ENCODE results near the gene COP1. TPM values are rescaled to one million over a fixed set of nuclear protein-coding genes. Genes with fewer than 3 reads are reported as not detected.

Gene COP1
- total RNA-seq, 1 donor from 2014 or later: 66.2 TPM

DNA sequence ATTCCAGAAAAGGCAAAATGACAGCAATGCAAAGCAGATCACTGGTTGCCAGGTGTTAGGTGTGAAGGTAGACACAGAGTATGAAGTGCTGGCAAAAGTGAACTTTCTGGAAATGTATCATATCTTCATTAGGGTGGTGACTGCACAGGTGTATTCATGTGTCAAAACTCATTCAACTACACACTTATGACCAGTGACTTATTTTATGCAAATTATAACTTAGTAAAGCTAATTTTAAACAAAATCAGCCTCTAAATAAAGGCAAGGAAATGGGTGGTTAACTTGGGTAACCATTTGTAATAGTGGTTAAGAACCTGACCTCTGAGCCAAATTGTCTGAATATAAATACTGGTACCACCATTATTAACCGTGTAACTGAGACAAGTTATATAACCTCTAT, 7.4 kb downstream of the COP1 start:
- no peak for DNase-seq (ENCODE audit: low read depth)

DNA sequence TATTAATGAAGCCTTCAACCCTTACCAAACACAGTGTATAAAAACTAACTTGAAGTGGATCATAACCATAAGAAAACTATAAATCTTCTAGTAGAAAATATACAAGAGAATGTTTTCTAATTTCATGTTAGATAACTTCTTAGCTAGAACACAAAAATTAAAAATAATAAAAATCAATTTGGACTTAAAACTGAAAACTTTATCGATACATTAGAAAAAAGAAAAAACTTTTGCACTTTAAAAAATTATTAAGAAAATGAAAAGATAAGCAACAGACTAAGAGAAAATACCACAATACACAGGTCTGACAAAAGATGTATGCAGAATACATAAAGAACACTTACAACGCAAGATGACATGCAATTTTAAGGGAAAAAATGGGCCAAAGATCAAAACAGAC, 8.7 kb downstream of the COP1 start:
- no peak for DNase-seq (ENCODE audit: low read depth)

- no peak for DNase-seq (ENCODE audit: low read depth)
Measured at GRCh38 chr1:176196728-176197127, 10.4 kb downstream of the COP1 start.

DNA sequence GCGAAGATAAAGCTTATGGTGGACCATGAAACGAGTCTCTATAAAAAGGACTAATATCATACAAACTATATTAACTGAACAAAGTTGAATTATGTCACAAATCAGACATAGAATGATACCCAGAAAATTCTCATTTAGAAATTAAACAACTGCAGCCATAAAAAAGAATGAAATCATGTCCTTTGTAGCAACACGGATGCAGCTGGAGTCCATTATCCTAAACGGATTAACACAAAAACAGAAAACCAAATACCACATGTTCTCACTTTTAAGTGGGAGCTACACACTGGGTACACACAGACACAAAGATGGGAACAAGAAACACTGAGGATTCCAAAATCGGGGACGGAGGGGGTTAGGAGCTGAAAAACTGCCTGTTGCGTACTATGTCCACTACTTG, 11.5 kb downstream of the COP1 start:
- DNase-seq (ENCODE audit: low read depth): no peak

- DNase-seq (ENCODE audit: low read depth): no peak
Measured at GRCh38 chr1:176193663-176194062, 13.4 kb downstream of the COP1 start.

DNA sequence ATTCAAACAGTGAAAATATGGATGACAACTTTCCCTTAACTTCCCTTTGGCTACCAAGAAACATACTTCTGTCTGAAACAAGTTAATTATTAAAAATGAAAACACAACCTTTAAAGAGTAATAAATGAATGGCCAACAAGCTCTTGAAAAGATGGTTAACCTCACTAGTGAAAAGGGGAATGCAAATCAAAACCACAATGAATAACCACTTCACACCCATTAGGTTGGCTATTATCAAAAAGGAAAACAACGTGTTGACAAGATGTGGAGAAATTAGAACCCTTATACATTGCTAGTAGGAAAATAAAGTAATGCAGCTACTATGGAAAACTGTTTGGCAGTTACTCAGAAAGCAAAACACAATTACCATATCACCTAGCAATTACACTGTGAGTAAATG, 14.1 kb downstream of the COP1 start:
- peak; percentile 98 for DNase-seq (ENCODE audit: low read depth)

GRCh38 chr1:176188604-176189003, 18.5 kb downstream of the COP1 start:
- no peak for DNase-seq (ENCODE audit: low read depth)

GRCh38 chr1:176187001-176187400, 20.1 kb downstream of the COP1 start:
- no peak for DNase-seq (ENCODE audit: low read depth)

GRCh38 chr1:176183618-176184017, 23.5 kb downstream of the COP1 start:
- no peak for DNase-seq (ENCODE audit: low read depth)

- peak; percentile 16 for DNase-seq (ENCODE audit: low read depth)
Measured at GRCh38 chr1:176178316-176178715, 28.8 kb downstream of the COP1 start.

DNA sequence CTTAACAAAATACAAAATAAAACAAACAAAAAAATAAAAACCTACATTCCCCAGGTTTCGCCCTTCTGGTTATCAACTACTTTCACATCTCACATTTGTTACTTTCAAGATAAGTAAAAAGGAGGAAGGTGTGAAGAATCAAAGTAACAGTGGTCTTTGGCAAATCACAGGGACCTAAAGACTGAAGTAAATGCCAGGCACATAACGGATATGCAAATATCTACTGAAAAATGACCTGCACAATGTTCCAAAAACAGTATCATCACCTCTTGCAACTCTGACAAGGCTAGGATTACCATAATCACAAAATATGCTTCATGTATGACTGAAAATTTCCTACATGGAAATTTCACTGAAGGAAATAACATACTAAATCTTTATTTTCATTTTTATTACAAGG, 29.3 kb downstream of the COP1 start:
- no peak for DNase-seq (ENCODE audit: low read depth)

- DNase-seq (ENCODE audit: low read depth): no peak
Measured at GRCh38 chr1:176174108-176174507, 33.0 kb downstream of the COP1 start.

DNA sequence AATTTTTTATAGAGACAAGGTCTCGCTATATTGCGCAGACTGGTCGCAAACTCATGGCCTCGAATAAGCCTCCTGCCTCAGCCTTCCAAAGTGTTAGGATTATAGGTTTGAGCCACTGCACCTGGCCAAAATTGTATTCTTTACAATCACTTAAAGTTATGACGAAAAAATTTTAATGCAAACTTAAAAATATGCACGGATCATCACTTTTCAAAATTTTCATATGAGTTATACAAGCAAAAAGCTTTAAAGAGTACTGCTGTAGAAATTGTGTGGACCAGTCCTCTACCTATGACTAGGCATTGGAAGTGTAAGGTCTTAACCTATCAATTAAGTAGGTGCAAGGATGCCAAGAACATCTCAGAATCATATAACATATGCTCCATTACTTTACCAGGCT, 34.9 kb downstream of the COP1 start:
- no peak for DNase-seq (ENCODE audit: low read depth)

- DNase-seq (ENCODE audit: low read depth): no peak
Measured at GRCh38 chr1:176167210-176167609, 39.9 kb downstream of the COP1 start.

DNA sequence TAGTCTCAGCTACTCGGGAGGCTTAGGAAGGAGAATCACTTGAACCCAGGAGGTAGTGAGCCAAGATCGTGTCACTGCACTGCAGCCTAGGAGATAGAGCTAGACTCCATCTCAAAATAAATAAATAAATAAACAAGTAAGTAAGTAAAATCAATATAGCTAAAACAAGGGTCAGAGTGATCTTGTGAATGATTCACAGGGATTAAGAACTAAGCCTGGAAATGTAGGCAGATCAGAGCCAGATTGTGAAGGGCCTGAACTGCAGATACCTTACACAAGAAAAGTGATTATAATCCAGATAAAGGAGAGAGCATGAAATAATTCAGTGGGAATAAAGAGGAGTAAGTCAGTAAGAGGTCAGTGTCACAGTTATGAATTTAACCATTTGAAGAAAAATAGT, 41.5 kb downstream of the COP1 start:
- no peak for DNase-seq (ENCODE audit: low read depth)

DNA sequence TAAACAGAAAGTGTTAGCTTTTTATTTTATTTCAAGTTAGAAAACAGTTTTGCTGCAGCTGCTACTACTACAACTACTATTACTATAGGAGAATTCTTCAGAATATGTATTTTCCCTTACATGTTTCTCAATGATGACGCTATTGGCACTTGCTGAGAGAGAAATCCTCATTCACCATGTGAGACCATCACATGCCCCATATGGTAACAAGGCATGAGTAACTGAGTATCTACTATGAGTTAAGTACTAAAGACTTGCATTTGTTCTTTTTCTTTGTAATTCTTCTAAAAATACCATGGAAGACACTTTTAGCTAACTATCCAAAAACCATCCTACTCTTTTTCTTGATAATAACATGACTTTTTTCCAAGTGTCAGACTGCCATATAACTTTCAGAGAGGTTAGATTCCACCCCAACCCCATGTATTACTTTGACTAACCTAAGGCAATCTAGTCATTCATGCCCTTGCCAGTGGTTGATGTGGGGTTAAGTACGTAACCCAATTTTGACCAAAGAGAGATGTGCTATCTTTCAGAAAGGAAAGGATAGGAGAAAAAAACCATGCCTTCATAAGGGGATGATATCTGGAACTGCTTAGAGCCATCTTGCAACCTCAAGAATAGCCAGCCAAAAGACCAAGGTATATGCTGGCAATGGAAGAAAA, 42.9 kb downstream of the COP1 start:
- DNase-seq (ENCODE audit: low read depth): no peak

- DNase-seq (ENCODE audit: low read depth): no peak
Measured at GRCh38 chr1:176159993-176160392, 47.1 kb downstream of the COP1 start.

DNA sequence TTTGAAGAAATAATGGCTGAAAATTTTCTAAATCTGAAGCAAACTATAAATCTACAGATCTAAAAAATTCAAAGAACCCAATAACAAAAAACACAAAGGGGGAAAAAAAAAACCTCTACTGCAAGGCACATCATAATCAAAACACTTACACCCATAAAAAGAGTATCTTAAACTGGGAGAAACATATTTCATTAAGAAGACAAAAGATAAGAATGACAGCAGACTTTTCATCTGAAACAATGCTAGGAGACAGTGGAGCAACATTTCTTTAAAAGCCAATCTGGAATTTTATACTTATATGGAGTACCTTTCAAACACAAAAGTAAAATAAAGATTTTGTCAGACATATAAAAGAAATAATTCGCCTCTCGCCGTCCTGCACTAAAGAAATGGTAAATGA, 49.1 kb downstream of the COP1 start:
- DNase-seq (ENCODE audit: low read depth): peak; percentile 9

DNA sequence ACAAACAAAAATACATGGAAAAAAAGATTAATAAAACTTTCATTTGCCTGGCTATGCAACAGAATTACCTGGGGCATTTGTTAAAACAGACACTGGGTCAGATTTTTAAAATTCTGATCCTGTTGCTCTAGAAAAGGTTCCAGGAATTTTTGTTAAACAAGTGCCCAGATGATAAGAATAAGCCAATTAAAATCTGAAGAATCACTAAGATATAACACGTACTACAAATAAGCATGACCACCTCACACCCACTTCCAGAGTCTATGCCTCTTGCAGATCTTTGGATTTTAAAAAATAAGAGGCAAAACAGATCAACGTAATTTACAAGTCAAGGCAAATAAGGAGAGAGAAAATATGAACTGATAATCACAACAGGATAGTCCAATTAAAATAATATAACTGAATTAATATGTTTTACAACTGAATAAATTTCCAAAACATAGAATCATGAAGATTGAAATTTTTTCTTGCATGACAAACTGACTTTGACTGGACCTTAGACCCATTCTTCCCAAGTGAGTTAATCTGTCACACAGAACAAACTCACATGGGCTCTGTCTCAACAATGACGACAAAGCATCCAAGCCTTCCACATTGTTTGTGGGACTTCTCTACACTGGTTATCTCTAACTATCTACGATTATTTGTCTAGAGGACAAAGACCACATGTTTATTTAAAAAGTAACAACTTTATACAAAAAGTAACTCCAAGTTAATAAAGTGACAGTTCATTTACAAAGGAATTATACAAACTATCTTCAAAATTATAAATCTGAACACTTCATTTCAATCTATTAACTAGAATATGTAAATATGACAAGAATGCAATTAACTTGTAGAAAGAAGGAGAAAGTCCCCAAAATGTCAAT, 56.9 kb downstream of the COP1 start:
- DNase-seq (ENCODE audit: low read depth): peak; percentile 50

GRCh38 chr1:176144526-176144925, 62.6 kb downstream of the COP1 start:
- DNase-seq (ENCODE audit: low read depth): peak; percentile 30

DNA sequence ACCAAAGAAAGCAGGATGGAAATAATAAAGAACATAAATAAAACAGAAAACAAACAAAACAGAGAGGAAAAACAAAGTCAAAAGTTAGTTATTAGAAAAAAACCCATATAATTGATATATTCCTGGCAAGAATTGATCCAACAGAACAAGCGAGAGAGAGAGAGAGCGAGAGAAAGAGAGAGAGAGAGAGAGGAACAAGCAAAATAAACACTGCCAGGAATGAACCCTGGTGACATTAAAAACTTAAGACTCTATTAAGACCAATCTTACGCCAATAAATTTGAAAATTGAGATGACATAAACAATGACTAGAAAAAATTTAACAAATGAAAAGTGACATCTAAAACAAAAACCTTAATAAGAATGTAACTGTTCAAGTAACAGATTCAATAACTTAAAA, 64.1 kb downstream of the COP1 start:
- DNase-seq (ENCODE audit: low read depth): no peak

GRCh38 chr1:176141449-176141848, 65.6 kb downstream of the COP1 start:
- DNase-seq (ENCODE audit: low read depth): no peak

DNA sequence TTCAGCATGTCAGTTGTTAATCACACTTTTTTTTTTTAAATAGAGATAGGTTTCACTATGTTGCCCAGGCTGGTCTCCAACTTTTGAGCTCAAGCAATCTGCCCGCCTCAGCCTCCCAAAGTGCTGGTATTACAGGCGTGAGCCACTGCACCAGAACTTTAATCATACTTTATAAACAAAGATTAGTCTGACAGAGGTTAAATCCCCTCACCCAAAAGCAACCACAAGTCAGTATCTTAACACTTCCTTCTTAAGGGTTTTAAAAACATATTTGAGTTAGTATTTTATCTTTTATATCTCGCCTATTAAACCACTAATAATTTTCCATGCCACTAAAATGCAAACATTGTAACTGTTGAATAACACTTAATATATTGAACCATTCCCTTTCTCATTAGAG, 70.2 kb downstream of the COP1 start:
- DNase-seq (ENCODE audit: low read depth): no peak
